Activated CD8-positive, alpha-beta T cell treated with anti-CD3 and anti-CD28 coated beads, Interleukin-2, amount 10 ng/mL, durations not matched to agents 7 days and 5 days (primary cell): Measurements from ENCODE around the gene CCDC85B. TPM values are rescaled to one million over a fixed set of nuclear protein-coding genes. Genes with fewer than 3 reads are reported as not detected.

Source experiments
- ATAC-seq: fragments of 150-1000 bp; cut with Tn5 transposase; one replicate; pipeline ENCODE4 v1.10.0; 2021; ENCODE audit warnings: moderate library complexity
- CTCF ChIA-PET: fragments of 350-600 bp; sonication (Branson Sonifier 250); formaldehyde crosslinking; loops from one replicate; lab custom pipeline; 2021; ENCODE audit warnings: antibody characterized with exemption; lab: Charles Lee
- POLR2A ChIA-PET: fragments of 350-600 bp; sonication (Branson Sonifier 250); formaldehyde crosslinking; loops from one replicate; lab custom pipeline; 2021; ENCODE audit warnings: antibody characterized with exemption; lab: Charles Lee
- DNase-seq: peaks from one replicate; pipeline ENCODE4 v3.0.0-alpha.2; 2020
- H3K27ac Mint-ChIP-seq: one replicate; pipeline ENCODE4 v1.8.0; 2021; ENCODE audit warnings: mild to moderate bottlenecking, mixed read lengths
- H3K27me3 Mint-ChIP-seq: one replicate; pipeline ENCODE4 v1.8.0; 2021; ENCODE audit warnings: low read depth, mixed read lengths
- H3K36me3 Mint-ChIP-seq: one replicate; pipeline ENCODE4 v1.8.0; 2021; ENCODE audit warnings: low read depth, mixed read lengths
- H3K4me1 Mint-ChIP-seq: one replicate; pipeline ENCODE4 v1.8.0; 2021; ENCODE audit warnings: low read depth, mixed read lengths
- H3K4me3 Mint-ChIP-seq: one replicate; pipeline ENCODE4 v1.8.0; 2021; ENCODE audit warnings: mild to moderate bottlenecking, mixed read lengths
- H3K9me3 Mint-ChIP-seq: one replicate; pipeline ENCODE4 v1.8.0; 2022; ENCODE audit warnings: mixed read lengths; ENCODE audit not compliant: insufficient read depth
- total RNA-seq, 2 experiments: library from RNA; stranded (reverse); gene quantifications; one replicate each; pipeline ENCODE4 v1.2.3, GENCODE V29; 2021

CCDC85B gene
- total RNA-seq, 2 experiments from 2014 or later: 82.6 to 84.0 TPM

GRCh38 chr11:65880844-65881421 is 9.5 kb upstream of the CCDC85B start:
- Mint-ChIP-seq H3K27ac (peak overlapping the region; percentile 93), H3K9me3 (no peaks in the 10 kb centered on the region), H3K27me3 (no peaks in the 10 kb centered on the region), H3K4me1 (peaks cover 92% of the 10 kb centered on the region), H3K4me3 (peak overlapping the region; percentile 93), H3K36me3 (peaks cover 48% of the 10 kb centered on the region)
- ChIA-PET POLR2A (interaction anchor here (0.6 to 19.3 kb wide), 7 partner anchors 9 to 170 kb away, joined by 3 to 305 read pairs (median 3); partner anchors contain the start of genes CCDC85B, CFL1, FIBP and MUS81), CTCF (interaction anchor here (0.5 to 19.5 kb wide), 7 partner anchors 9 to 172 kb away, joined by 3 to 584 read pairs (median 7); partner anchors contain the start of genes CCDC85B, CFL1, EFEMP2 and FIBP)
- ATAC-seq (peak; percentile 6), DNase-seq (no peak)

GRCh38 chr11:65882120-65883057 is 8.1 kb upstream of the CCDC85B start:
- POLR2A ChIA-PET: interaction anchor here (2.9 to 19.3 kb wide), 2 partner anchors 11 to 28 kb away, joined by 20 to 305 read pairs; partner anchors contain the start of genes CFL1 and MUS81

GRCh38 chr11:65883058-65883761 is 7.3 kb upstream of the CCDC85B start:
- no peak for ATAC-seq
- H3K4me1 Mint-ChIP-seq: peaks cover 87% of the 10 kb centered on the region
- POLR2A ChIA-PET: interaction anchor here (1.5 to 19.3 kb wide), 2 partner anchors 29 to 105 kb away, joined by 6 to 305 read pairs; partner anchors contain the start of genes CFL1 and MUS81

More at GRCh38 chr11:65882120-65883057, 8.1 kb upstream of the CCDC85B start:
- peak overlapping the region; percentile 93 for H3K4me3 Mint-ChIP-seq
- H3K36me3 Mint-ChIP-seq: peaks cover 57% of the 10 kb centered on the region
- no peak for DNase-seq
- H3K27ac Mint-ChIP-seq: peak overlapping the region; percentile 93
- ATAC-seq: no peak
- CTCF ChIA-PET: interaction anchor here (0.8 to 19.5 kb wide), 6 partner anchors 7 to 123 kb away, joined by 3 to 584 read pairs (median 7); partner anchors contain the start of genes CCDC85B, CFL1, EFEMP2 and FIBP
- H3K9me3 Mint-ChIP-seq: no peaks in the 10 kb centered on the region
- H3K27me3 Mint-ChIP-seq: no peaks in the 10 kb centered on the region
- H3K4me1 Mint-ChIP-seq: peaks cover 92% of the 10 kb centered on the region

GRCh38 chr11:65883786-65884715 is 6.4 kb upstream of the CCDC85B start:
- DNase-seq: no peak
- peaks cover 59% of the 10 kb centered on the region for H3K36me3 Mint-ChIP-seq
- peak overlapping the region; percentile 42 for H3K4me3 Mint-ChIP-seq
- no peak for ATAC-seq
- ChIA-PET CTCF (interaction anchor here (0.6 to 19.5 kb wide), 47 partner anchors 8 to 384 kb away, joined by 3 to 584 read pairs (median 7); partner anchors contain the start of genes AP5B1, C11orf68, CFL1 and EFEMP2), POLR2A (interaction anchor here (0.7 to 19.3 kb wide), 9 partner anchors 10 to 172 kb away, joined by 3 to 305 read pairs (median 6); partner anchors contain the start of genes BANF1, CFL1, EIF1AD and KAT5)
- H3K27ac Mint-ChIP-seq: peak overlapping the region; percentile 77
- no peaks in the 10 kb centered on the region for H3K27me3 Mint-ChIP-seq
- H3K4me1 Mint-ChIP-seq: peaks cover 85% of the 10 kb centered on the region
- H3K9me3 Mint-ChIP-seq: no peaks in the 10 kb centered on the region

More at GRCh38 chr11:65883058-65883761, 7.3 kb upstream of the CCDC85B start:
- Mint-ChIP-seq H3K27me3 (no peaks in the 10 kb centered on the region), H3K36me3 (peaks cover 58% of the 10 kb centered on the region), H3K9me3 (no peaks in the 10 kb centered on the region), H3K4me3 (peak overlapping the region; percentile 18), H3K27ac (peak overlapping the region; percentile 93)
- CTCF ChIA-PET: interaction anchor here (1.4 to 19.5 kb wide), 17 partner anchors 11 to 245 kb away, joined by 4 to 584 read pairs (median 15); partner anchors contain the start of genes AP5B1, CFL1, EFEMP2 and FOSL1
- DNase-seq: no peak

- peak; percentile 50 for ATAC-seq
- Mint-ChIP-seq H3K27ac (peak overlapping the region; percentile 77), H3K27me3 (no peaks in the 10 kb centered on the region), H3K4me1 (peaks cover 85% of the 10 kb centered on the region), H3K36me3 (peaks cover 56% of the 10 kb centered on the region), H3K9me3 (no peaks in the 10 kb centered on the region), H3K4me3 (peak overlapping the region; percentile 42)
- POLR2A ChIA-PET: interaction anchor here (0.7 to 19.3 kb wide), 11 partner anchors 9 to 173 kb away, joined by 3 to 305 read pairs (median 6); partner anchors contain the start of genes BANF1, CFL1, EIF1AD and KAT5
- CTCF ChIA-PET: interaction anchor here (0.6 to 19.5 kb wide), 49 partner anchors 9 to 383 kb away, joined by 3 to 584 read pairs (median 6); partner anchors contain the start of genes AP5B1, C11orf68, CFL1 and EFEMP2
- DNase-seq: peak; percentile 88
These were observed 5.8 kb upstream of the CCDC85B start for GRCh38 chr11:65884716-65885092.

- CTCF ChIA-PET: interaction anchor here (0.6 to 19.5 kb wide), 47 partner anchors 9 to 382 kb away, joined by 3 to 584 read pairs (median 7); partner anchors contain the start of genes AP5B1, C11orf68, CFL1 and EFEMP2
- no peaks in the 10 kb centered on the region for H3K9me3 Mint-ChIP-seq
- peak overlapping the region; percentile 77 for H3K27ac Mint-ChIP-seq
- H3K4me3 Mint-ChIP-seq: no peak overlapping the region
- ATAC-seq (no peak), DNase-seq (no peak)
- H3K27me3 Mint-ChIP-seq: no peaks in the 10 kb centered on the region
- peaks cover 85% of the 10 kb centered on the region for H3K4me1 Mint-ChIP-seq
- H3K36me3 Mint-ChIP-seq: peaks cover 56% of the 10 kb centered on the region
- POLR2A ChIA-PET: interaction anchor here (1.1 to 19.3 kb wide), 9 partner anchors 9 to 173 kb away, joined by 3 to 305 read pairs (median 7); partner anchors contain the start of genes CFL1, KAT5 and MUS81
These were observed 5.2 kb upstream of the CCDC85B start for GRCh38 chr11:65885231-65885630.

- Mint-ChIP-seq H3K9me3 (no peaks in the 10 kb centered on the region), H3K36me3 (peaks cover 48% of the 10 kb centered on the region), H3K27me3 (no peaks in the 10 kb centered on the region), H3K27ac (no peak overlapping the region), H3K4me1 (peaks cover 80% of the 10 kb centered on the region), H3K4me3 (peak overlapping the region; percentile 98)
- ChIA-PET POLR2A (interaction anchor here (0.5 to 19.3 kb wide), 7 partner anchors 8 to 174 kb away, joined by 3 to 305 read pairs (median 8); partner anchors contain the start of genes CFL1, KAT5 and MUS81), CTCF (interaction anchor here (0.6 to 19.5 kb wide), 27 partner anchors 8 to 214 kb away, joined by 3 to 584 read pairs (median 10); partner anchors contain the start of genes AP5B1, C11orf68, CFL1 and EFEMP2)
- ATAC-seq: no peak
- no peak for DNase-seq
These were observed 4.5 kb upstream of the CCDC85B start for GRCh38 chr11:65885808-65886536.

- ChIA-PET CTCF (interaction anchor here (0.7 to 19.5 kb wide), 23 partner anchors 9 to 175 kb away, joined by 3 to 584 read pairs (median 7); partner anchors contain the start of genes AP5B1, C11orf68, CFL1 and EFEMP2), POLR2A (interaction anchor here (0.5 to 19.3 kb wide), 3 partner anchors 33 to 86 kb away, joined by 3 to 305 read pairs (median 3); partner anchors contain the start of genes CFL1 and MUS81)
- Mint-ChIP-seq H3K9me3 (no peaks in the 10 kb centered on the region), H3K27ac (peak overlapping the region; percentile 96), H3K4me1 (peaks cover 69% of the 10 kb centered on the region), H3K36me3 (peaks cover 49% of the 10 kb centered on the region), H3K4me3 (peak overlapping the region; percentile 98), H3K27me3 (no peaks in the 10 kb centered on the region)
- no peak for DNase-seq
- ATAC-seq: no peak
These were observed 3.4 kb upstream of the CCDC85B start for GRCh38 chr11:65886826-65887722.
